Suppressor macrophage (primary cell): Measurements from ENCODE around the gene MS4A5.
A peak's percentile ranks its signal among the peaks of the same experiment; 100 is the strongest.
"Not testable (repeated sequence)": the region's sequence is repeated elsewhere in the genome, so short reads cannot be mapped to it uniquely, and the experiment has no call there.

Source experiments
- DNase-seq, 4 experiments: peaks; one replicate each; pipeline ENCODE4 v3.0.0-alpha.2; 2020 to 2022
- total RNA-seq, 17 experiments: gene quantifications; one replicate each; lab custom pipeline; 2026; ENCODE audit warnings: mixed read lengths in 6 of 17, inconsistent platforms in 3 of 17; lab: John Stamatoyannopoulos, UW

MS4A5 gene
- 0 to 1.3 (median 0) reads per million in 17 experiments for total RNA-seq

DNA sequence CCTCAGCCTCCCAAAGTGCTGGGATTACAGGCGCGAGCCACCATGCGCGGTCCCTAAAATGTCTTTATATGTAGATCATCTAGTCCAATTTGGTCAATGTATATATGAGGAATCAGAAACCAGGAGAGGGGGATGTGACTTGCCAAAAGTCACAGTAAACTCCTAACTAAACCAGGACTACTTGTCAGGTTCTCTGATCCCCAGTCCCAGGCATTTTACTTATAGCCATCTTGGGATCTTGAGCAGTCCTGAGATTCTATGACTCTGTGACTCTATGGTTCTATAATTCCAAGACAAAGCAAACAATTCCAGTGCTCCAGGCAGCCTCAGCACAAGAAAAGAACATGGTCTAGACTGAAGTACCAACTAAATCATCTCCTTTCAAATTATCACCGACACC lies at the start of gene MS4A5:
Gene MS4A5 (plus strand): TSS at position 301 of the 400 bp plus-strand sequence. CDS start 103 bp downstream, outside the sequence.
- no peak for DNase-seq

GRCh38 chr11:60389279-60389910 lies 40.0 kb upstream of the MS4A5 start:
- peak; percentile 73 to 90 (median 86) for DNase-seq

- peak; percentile 17 to 61 (median 46) for DNase-seq
Measured at GRCh38 chr11:60390419-60390818, 39.0 kb upstream of the MS4A5 start.

DNA sequence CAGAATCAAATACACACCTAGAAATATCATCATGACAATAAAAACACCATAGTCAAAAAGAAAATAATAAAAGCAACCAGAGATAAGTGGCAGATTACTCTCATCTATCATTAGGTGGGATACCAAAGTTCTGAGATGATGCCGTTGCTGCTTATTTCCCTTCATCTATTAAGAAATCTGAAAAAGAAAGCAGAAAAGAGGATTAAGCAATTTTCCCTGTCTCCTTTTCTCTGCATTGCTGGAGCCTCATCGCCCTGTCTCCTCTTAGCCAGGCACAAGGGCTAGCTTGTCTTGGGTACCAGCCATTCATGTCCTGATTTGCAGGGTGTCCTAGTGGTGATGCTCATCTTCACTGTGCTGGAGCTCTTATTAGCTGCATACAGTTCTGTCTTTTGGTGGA lies 37.0 kb upstream of the MS4A5 start:
- DNase-seq: peak in 1 of 4 experiments; percentile 36

- DNase-seq: peak in 2 of 4 experiments; percentile 43
Measured at GRCh38 chr11:60393016-60393415, 36.4 kb upstream of the MS4A5 start.

- DNase-seq: peak; percentile 30 to 57 (median 46)
Measured at GRCh38 chr11:60394666-60395380, 34.5 kb upstream of the MS4A5 start.

DNA sequence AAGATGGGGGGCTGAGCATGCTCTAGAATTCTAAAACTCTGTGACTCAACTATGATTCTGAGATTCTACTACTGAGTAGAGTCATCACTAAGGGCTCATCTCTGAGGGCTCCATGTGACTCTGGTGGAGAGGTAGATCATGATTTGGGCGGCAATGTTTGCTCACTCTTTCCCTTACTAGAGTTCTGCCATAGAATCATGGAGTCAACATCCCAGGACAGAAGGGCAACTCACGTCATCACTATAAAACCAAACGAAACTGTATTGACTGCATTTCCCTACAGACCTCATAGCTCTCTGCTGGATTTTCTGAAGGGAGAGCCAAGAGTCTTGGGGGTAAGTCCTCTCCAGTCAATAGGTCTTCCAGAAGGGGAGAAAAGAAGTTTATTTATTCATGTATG lies 33.0 kb upstream of the MS4A5 start, which contains the start of gene MS4A14:
Gene MS4A14 (plus strand): TSS at position 78 of the 400 bp plus-strand sequence. CDS start 120 bp downstream, at position 198.
- peak; percentile 38 to 76 (median 68) for DNase-seq

- peak; percentile 62 to 85 (median 74) for DNase-seq
Measured at GRCh38 chr11:60396799-60397198, 32.6 kb upstream of the MS4A5 start.

DNA sequence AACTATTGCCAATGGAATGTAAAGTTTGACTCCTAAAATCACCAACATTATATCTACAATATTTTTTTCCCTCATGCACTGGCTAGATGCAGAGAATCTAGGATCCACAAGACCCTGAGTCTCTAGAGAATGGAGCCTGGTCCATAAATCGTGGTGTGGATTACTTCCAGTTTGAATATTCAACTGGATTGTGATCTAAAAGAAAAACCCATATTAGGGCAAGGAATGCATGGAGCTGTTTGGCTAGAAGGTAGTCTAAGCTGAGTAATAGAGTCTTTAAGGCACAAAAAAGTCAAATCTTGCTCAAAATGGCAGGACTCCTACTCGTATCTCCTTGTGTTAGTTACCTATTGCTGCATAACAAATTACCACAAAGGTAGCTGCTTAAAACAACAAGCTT lies 9.4 kb upstream of the MS4A5 start:
- DNase-seq: no peak

- no peak for DNase-seq
Measured at GRCh38 chr11:60422609-60423008, 6.8 kb upstream of the MS4A5 start.

GRCh38 chr11:60428517-60428916 lies 855 bp upstream of the MS4A5 start:
- no peak for DNase-seq

GRCh38 chr11:60431251-60431650 lies 1.9 kb downstream of the MS4A5 start:
- no peak for DNase-seq

- peak in 1 of 4 experiments; percentile 3 for DNase-seq
Measured at GRCh38 chr11:60433401-60433800, 4.0 kb downstream of the MS4A5 start.

- no peak for DNase-seq
Measured at GRCh38 chr11:60447070-60447469, 17.7 kb downstream of the MS4A5 start.

- peak; percentile 18 to 55 (median 40) for DNase-seq
Measured at GRCh38 chr11:60447846-60448245, 18.5 kb downstream of the MS4A5 start.

DNA sequence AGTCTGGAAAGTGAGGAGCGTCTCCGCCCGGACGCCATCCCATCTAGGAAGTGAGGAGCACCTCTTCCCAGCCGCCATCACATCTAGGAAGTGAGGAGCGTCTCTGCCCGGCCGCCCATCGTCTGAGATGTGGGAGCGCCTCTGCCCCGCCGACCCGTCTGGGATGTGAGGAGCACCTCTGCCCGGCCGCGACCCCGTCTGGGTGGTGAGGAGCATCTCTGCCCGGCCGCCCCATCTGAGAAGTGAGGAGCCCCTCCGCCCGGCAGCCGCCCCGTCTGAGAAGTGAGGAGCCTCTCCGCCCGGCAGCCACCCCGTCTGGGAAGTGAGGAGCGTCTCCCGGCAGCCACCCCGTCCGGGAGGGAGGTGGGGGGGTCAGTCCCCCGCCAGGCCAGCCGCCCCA lies 21.8 kb downstream of the MS4A5 start:
- DNase-seq: not testable (repeated sequence)

GRCh38 chr11:60454212-60454611 lies 24.8 kb downstream of the MS4A5 start:
- DNase-seq: no peak

DNA sequence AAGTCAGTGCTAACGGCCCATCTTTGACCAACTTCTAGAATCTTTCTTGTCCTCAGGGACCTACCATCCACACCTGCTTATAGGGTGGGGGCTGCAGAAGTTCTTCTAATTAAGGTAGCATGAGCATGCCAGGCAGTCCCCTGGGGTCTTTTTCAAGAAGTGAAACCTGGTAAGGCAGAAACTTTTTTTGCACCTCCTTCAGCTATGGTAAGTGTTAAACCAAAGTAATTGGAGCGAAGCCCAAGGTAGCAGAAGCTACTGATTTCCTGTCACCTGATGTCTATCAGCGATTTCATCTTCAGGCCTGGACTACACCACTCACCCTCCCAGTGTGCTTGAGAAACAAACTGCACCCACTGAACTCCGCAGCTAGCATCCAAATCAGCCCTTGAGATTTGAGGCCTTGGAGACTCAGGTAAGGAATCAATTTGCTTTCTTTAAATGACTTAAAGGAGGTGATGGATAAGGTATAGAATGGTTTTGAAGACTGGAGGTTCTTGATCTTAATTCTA lies 26.2 kb downstream of the MS4A5 start, which contains the start of gene MS4A1:
Gene MS4A1 (plus strand): TSS at position 317 of the 512 bp plus-strand sequence. CDS start 6,528 bp downstream, outside the sequence.
- no peak for DNase-seq

GRCh38 chr11:60457576-60457975 lies 28.2 kb downstream of the MS4A5 start:
- DNase-seq: no peak

DNA sequence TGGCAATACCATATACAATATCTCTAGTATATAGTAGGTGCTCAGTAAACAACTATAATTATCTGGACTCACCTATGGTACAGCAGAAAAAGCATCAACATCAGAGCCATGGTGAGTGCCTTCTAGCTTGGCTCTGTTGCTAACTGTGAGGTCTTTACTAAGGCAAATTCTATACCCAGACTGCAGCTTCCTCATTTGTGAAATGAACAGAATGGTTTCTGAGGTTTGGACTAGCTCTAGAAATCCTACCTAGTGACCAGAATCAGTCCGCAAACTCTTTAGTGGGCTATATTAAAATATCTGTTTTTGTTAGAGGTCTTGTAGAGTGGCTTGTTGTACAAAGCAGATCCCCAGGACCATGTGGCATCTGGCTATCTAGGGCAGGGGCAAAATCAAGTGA lies 30.0 kb downstream of the MS4A5 start:
- DNase-seq: no peak

DNA sequence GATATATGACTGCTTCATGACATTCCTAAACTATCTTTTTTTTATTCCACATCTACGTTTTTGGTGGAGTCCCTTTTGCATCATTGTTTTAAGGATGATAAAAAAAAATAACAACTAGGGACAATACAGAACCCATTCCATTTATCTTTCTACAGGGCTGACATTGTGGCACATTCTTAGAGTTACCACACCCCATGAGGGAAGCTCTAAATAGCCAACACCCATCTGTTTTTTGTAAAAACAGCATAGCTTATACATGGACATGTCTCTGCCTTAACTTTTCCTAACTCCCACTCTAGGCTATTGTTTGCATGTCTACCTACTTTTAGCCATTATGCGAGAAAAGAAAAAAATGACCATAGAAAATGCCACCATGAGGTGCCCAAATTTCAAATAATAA lies 39.5 kb downstream of the MS4A5 start:
- no peak for DNase-seq

- no peak for DNase-seq
Measured at GRCh38 chr11:60469723-60470122, 40.4 kb downstream of the MS4A5 start.

DNA sequence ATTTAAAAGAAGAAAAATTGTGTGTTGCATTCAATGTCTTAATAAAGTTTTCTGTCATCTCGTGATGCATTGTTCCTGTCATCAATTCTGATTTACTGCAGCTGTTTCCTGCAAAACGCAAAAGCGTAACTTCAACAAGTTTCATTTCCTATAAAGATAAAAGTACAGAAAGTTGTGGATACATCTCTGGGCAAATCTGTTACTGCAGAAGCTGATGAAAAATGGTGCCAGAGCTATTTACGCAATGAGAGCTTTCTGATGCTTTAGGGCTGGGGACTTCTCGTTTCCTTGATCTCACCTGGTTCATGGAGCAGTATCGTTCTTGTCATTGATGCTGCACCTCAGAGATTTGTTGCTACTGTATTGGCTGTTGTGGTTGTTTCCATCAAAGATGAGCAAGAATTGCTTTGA lies 47.7 kb downstream of the MS4A5 start:
- peak; percentile 40 to 86 (median 62) for DNase-seq
